BLaER1 treated with 17β-estradiol and CSF1 and Interleukin-3, amounts not matched to agents 10 nM and 100 nM (cell line): ENCODE measurements around the gene NUBP2.

Experiments
- H3K27ac ChIP-seq, 11 experiments: shearing (Covaris generic); formaldehyde crosslinking; 2 replicates each; pipeline ENCODE4 v1.8.1; 2022
- H3K27me3 ChIP-seq, 11 experiments: shearing (Covaris generic); formaldehyde crosslinking; 2 replicates each; pipeline ENCODE4 v1.8.1; 2022
- H3K36me3 ChIP-seq, 11 experiments: shearing (Covaris generic); formaldehyde crosslinking; 2 replicates each; pipeline ENCODE4 v1.8.1; 2022
- H3K4me1 ChIP-seq, 10 experiments: shearing (Covaris generic); formaldehyde crosslinking; 2 replicates each; pipeline ENCODE4 v1.8.1; 2022
- H3K4me2 ChIP-seq, 11 experiments: shearing (Covaris generic); formaldehyde crosslinking; 2 replicates each; pipeline ENCODE4 v1.8.1; 2022
- H3K4me3 ChIP-seq, 10 experiments: shearing (Covaris generic); formaldehyde crosslinking; 2 replicates each; pipeline ENCODE4 v1.8.1; 2022
- H3K9ac ChIP-seq, 11 experiments: shearing (Covaris generic); formaldehyde crosslinking; 2 replicates each; pipeline ENCODE4 v1.8.1; 2022
- H3K9me3 ChIP-seq, 11 experiments: shearing (Covaris generic); formaldehyde crosslinking; replicated peaks in 1 of 11; 2 replicates each; pipeline ENCODE4 v1.8.1; 2022
- H4K20me1 ChIP-seq, 11 experiments: shearing (Covaris generic); formaldehyde crosslinking; 2 replicates each; pipeline ENCODE4 v1.8.1; 2022
- Cebpa-rat ChIP-seq, 11 experiments: shearing (Covaris generic); IDR thresholded peaks; 2 replicates each; pipeline ENCODE4 v1.8.1; 2022

The NUBP2 gene

DNA sequence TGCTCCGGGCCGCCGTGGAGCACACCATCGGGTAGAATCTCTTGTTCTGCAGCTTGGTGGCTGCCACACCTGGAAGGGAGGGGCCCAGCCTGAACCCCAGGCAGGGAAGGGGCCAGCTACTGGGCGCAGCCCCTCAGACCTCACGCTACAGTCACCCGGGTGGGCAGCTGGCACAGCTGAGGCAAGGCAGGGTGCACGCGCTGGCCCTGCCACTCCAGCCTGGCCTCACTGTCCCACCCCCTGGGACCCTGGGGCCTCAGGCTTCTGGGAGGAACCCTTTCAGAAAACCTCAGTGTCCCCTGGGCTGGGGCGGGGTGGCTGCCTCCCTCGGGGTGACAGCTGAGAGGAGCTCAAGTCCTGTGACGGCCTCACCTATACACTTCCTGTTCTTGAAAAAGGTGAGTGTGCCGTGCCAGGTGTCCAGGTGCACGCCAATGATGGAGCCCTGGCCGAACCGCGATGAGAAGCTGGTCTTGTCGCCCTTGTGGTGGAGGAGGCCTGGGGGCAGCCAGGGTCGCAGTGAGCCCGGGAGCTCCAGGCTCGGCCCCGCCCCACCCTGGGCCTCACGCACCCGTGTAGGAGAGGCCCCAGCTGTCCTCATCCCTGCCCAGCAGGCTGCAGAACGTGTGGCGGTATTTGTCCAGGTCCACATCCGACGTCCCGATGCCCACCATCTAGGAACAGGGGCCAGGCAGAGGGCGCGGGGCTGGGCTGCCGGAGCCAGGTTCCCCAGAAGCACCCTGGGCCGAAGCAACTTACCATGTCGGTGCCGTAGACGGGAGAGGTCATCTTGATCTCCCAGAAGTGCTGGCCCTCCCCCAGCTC, 5.2 kb upstream of the NUBP2 start:
- Histone ChIP-seq H3K36me3 (peaks cover 48 to 67% (median 60%) of the 10 kb centered on the region in 11 experiments), H3K27me3 (no peaks in the 10 kb centered on the region), H3K9ac (peak overlapping the region in 6 of 11 experiments; percentile 11 to 54 (median 29); a peak in 4 of 22 replicates)

DNA sequence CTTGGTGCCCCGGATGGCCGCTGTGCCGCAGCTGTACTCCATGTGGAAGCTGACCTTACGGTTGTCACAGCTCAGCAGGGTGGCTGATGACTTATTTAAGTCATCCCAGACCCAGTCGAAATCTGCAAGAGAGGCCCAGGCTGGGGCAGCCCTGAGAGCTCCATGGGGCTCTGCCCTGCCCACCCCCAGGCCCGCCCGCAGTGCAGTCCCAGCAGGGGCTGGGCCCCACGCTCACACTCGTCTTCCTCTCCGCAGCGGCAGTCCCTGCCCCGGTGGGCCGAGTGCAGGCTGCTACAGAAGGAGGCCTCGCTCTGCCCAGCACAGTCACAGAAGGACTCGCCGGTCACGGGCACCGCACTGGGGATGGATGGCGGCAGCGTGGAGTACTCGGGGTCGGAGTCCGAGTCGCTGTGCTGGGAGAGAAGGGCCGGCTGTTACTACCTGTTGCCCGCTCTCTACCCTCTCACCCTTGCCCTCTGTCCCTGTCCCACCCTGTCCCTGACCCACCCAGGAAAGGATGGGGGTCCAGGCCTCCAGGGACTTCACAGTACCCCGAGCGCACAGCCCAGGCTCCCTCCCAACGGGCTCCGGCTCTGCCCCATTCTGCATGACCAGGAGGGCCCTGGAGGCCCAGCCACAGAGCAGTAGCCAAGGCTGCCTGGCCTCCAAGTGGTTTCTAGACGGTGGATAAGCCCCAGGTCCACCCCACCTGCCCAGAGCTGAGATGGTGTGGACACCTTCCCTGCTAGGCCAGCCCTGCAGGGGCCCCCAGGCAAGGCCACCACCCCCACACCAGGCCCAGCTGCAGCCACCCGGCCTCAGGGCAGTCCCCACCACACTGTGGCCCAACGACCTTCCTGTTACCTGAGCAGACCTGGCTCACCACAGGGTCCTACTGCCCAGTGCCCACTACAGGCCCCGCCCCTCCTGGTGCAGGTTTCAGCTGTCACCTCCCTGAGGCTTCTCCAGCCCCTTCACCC, 4.3 kb upstream of the NUBP2 start:
- peak overlapping the region in 6 of 11 experiments; percentile 1 to 41 (median 24); a peak in 7 of 22 replicates for H3K9ac ChIP-seq
- H3K27ac ChIP-seq = no peak overlapping the region
- H3K4me3 ChIP-seq = no peak overlapping the region
- H3K27me3 ChIP-seq = no peaks in the 10 kb centered on the region
- H4K20me1 ChIP-seq = peaks cover 80 to 91% (median 83%) of the 10 kb centered on the region in 11 experiments
- no peaks in the 10 kb centered on the region for H3K9me3 ChIP-seq
- TF ChIP-seq Cebpa-rat (IDR thresholded peaks at IDR 0.05) = no peak
- no peak overlapping the region for H3K4me2 ChIP-seq
- peaks cover 29 to 48% (median 41%) of the 10 kb centered on the region in 10 experiments for H3K4me1 ChIP-seq
- peaks cover 48 to 67% (median 60%) of the 10 kb centered on the region in 11 experiments for H3K36me3 ChIP-seq

More for the DNA sequence above, 5.2 kb upstream of the NUBP2 start:
- H3K4me1 ChIP-seq = peaks cover 28 to 47% (median 41%) of the 10 kb centered on the region in 10 experiments
- H3K9me3 ChIP-seq = no peaks in the 10 kb centered on the region
- H3K4me3 ChIP-seq = no peak overlapping the region
- peaks cover 80 to 89% (median 83%) of the 10 kb centered on the region in 11 experiments for H4K20me1 ChIP-seq
- no peak overlapping the region for H3K27ac ChIP-seq
- no peak for TF ChIP-seq Cebpa-rat (IDR thresholded peaks at IDR 0.05)
- no peak overlapping the region for H3K4me2 ChIP-seq

- peaks cover 30 to 51% (median 45%) of the 10 kb centered on the region in 10 experiments for H3K4me1 ChIP-seq
- no peaks in the 10 kb centered on the region for H3K9me3 ChIP-seq
- no peak overlapping the region for H3K4me2 ChIP-seq
- TF ChIP-seq Cebpa-rat (IDR thresholded peaks at IDR 0.05) = no peak
- H3K4me3 ChIP-seq = no peak overlapping the region
- H3K36me3 ChIP-seq = peaks cover 48 to 70% (median 60%) of the 10 kb centered on the region in 11 experiments
- H4K20me1 ChIP-seq = peaks cover 75 to 91% (median 84%) of the 10 kb centered on the region in 11 experiments
- peak overlapping the region in 7 of 11 experiments; percentile 1 to 36 (median 26); a peak in 9 of 22 replicates for H3K9ac ChIP-seq
- no peak overlapping the region for H3K27ac ChIP-seq
- H3K27me3 ChIP-seq = no peaks in the 10 kb centered on the region
Observed at GRCh38 chr16:1779234-1779701, 3.5 kb upstream of the NUBP2 start.

DNA sequence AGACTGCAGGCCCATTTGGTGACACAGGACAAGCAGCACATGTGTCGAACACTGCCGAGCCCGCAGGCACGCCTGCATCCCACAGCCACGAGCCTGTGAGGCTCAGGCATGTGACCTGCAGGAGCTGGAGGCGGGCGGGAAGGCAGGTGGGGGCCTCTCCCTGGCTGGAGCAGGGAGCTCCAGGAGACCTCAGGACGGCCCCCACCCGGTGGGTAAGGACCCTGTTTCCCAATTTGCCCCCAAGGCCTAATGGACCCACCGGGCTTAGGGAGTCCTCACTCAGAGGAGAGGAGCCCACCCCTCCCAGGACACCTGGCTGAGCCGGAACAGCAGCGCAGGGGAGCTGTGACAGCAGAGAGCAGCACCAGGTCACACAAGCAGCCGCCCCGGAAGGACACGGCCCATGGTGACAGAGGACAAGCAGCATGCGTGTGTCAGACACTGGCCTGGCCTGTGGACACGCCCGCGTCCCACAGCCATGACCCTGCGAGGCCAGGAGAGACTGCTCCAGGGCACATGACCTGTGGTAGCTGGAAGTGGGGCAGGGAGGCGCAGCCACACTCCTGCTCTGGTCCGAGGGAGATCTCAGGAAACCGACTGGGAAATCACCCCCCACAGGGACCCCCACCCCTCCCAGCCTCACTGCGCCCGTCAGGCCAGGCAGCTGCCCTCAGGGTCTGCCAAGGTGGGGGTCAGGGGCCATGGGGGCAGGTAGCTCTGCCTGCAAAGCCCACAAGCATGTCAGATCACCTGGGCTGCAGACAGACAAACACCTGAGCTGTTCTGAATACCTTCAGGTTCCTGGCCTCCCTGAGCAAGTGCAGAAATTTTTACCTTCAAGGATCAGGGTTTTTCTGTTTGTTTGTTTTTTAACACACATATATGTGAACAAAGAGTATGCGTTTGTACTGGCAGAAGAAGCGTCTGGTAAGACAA, 2.8 kb upstream of the NUBP2 start:
- Histone ChIP-seq H3K9me3 (no peaks in the 10 kb centered on the region), H3K4me3 (no peak overlapping the region), H3K4me1 (peaks cover 26 to 51% (median 39%) of the 10 kb centered on the region in 10 experiments), H3K36me3 (peaks cover 51 to 71% (median 58%) of the 10 kb centered on the region in 11 experiments), H3K27me3 (no peaks in the 10 kb centered on the region), H3K4me2 (peak overlapping the region in 1 of 11 experiments; percentile 99; a peak in 2 of 22 replicates), H3K9ac (peak overlapping the region in 8 of 11 experiments; percentile 15 to 95 (median 88); a peak in 8 of 22 replicates), H3K27ac (no peak overlapping the region), H4K20me1 (peaks cover 68 to 91% (median 83%) of the 10 kb centered on the region in 11 experiments)
- no peak for TF ChIP-seq Cebpa-rat (IDR thresholded peaks at IDR 0.05)

DNA sequence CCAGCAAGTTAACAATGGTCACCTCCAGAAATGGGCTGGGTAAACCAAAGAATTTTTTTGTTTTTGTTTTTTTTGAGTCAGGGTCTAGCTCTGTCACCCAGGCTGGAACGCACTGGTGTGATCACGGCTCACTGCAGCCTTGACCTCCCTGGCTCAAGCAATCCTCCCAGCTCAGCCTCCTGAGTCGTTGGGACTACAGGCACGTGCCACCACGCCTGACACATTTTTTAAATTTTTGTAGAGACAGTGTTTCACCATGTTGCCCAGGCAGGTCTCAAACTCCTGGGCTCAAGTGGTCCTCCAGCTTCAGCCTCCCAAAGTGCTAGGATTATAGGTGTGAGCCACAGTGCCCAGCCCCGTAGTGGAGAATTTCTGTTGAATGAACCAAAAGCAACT, 2.1 kb upstream of the NUBP2 start:
- no peaks in the 10 kb centered on the region for H3K9me3 ChIP-seq
- H3K4me1 ChIP-seq = peaks cover 22 to 44% (median 35%) of the 10 kb centered on the region in 10 experiments
- peak overlapping the region; percentile 83 to 99 (median 95); a peak in 21 of 22 replicates for H3K4me2 ChIP-seq
- peak overlapping the region in 1 of 11 experiments; percentile 81; a peak in 1 of 22 replicates for H3K27ac ChIP-seq
- H4K20me1 ChIP-seq = peaks cover 63 to 91% (median 84%) of the 10 kb centered on the region in 11 experiments
- peak overlapping the region in 10 of 11 experiments; percentile 83 to 95 (median 88); a peak in 15 of 22 replicates for H3K9ac ChIP-seq
- H3K36me3 ChIP-seq = peaks cover 51 to 71% (median 57%) of the 10 kb centered on the region in 11 experiments
- H3K4me3 ChIP-seq = peak overlapping the region in 8 of 10 experiments; percentile 83 to 99 (median 90); a peak in 5 of 20 replicates
- TF ChIP-seq Cebpa-rat (IDR thresholded peaks at IDR 0.05) = no peak
- no peaks in the 10 kb centered on the region for H3K27me3 ChIP-seq

DNA sequence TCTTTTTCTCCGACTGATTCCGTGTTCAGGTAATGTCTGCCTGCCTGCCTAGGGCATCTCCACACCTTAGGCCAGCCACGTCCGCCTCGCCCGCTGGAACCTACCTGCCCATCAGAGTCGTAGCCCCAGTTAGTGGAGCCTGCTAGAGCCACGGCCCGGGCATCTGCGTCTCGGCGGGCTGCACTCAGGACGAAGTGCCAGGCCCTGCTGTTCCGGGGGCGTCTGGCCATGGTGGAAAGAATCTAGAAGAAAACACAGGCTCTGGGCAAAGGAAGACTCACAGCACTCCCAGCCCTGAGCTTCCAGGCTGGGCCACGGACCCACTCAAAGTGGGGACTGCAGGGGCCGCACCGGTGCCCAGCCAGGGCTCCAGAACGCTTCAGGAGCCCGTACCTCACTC, 1.5 kb upstream of the NUBP2 start:
- TF ChIP-seq Cebpa-rat (IDR thresholded peaks at IDR 0.05) = no peak
- Histone ChIP-seq H3K27me3 (no peaks in the 10 kb centered on the region), H3K27ac (peak overlapping the region; percentile 54 to 86 (median 80); a peak in 21 of 22 replicates), H3K9ac (peak overlapping the region; percentile 83 to 95 (median 88)), H3K9me3 (no peaks in the 10 kb centered on the region), H3K36me3 (peaks cover 51 to 71% (median 57%) of the 10 kb centered on the region in 11 experiments), H3K4me1 (peaks cover 22 to 40% (median 29%) of the 10 kb centered on the region in 10 experiments), H3K4me3 (peak overlapping the region; percentile 78 to 99 (median 88)), H3K4me2 (peak overlapping the region; percentile 83 to 99 (median 95)), H4K20me1 (peaks cover 63 to 91% (median 85%) of the 10 kb centered on the region in 11 experiments)

- Histone ChIP-seq H3K36me3 (peaks cover 51 to 71% (median 57%) of the 10 kb centered on the region in 11 experiments), H3K4me3 (peak overlapping the region; percentile 78 to 99 (median 88)), H3K27ac (peak overlapping the region; percentile 54 to 86 (median 80); a peak in 21 of 22 replicates)
Observed at GRCh38 chr16:1781758-1782407, 877 bp upstream of the NUBP2 start.

More at GRCh38 chr16:1781758-1782407, 877 bp upstream of the NUBP2 start:
- H3K9me3 ChIP-seq = no peaks in the 10 kb centered on the region
- TF ChIP-seq Cebpa-rat (IDR thresholded peaks at IDR 0.05) = no peak
- no peaks in the 10 kb centered on the region for H3K27me3 ChIP-seq
- peak overlapping the region; percentile 83 to 95 (median 88) for H3K9ac ChIP-seq
- peaks cover 22 to 40% (median 27%) of the 10 kb centered on the region in 10 experiments for H3K4me1 ChIP-seq
- peaks cover 63 to 91% (median 86%) of the 10 kb centered on the region in 11 experiments for H4K20me1 ChIP-seq
- peak overlapping the region; percentile 83 to 99 (median 95) for H3K4me2 ChIP-seq
